Measurements from ENCODE around the gene TIAM2. TPM values are rescaled to one million over a fixed set of nuclear protein-coding genes. Genes with fewer than 3 reads are reported as not detected.

TIAM2 gene
- total RNA-seq, 1 donor from 2014 or later, result 3.7 TPM

GRCh38 chr6:155041741-155042279, 46.7 kb downstream of the TIAM2 start:
- intact Hi-C loops (cut with DNase I), result no loop called here
- H3K4me1 ChIP-seq, result peaks cover 7 to 9% of the 10 kb centered on the region in 2 donors
- no peak for TF ChIP-seq CTCF (IDR thresholded peaks at IDR 0.05)
- DNase-seq (ENCODE audit: low spot score in 2 of 2), result no peak
- H3K36me3 ChIP-seq, result no peaks in the 10 kb centered on the region
- peak overlapping the region; percentile 63 to 64 for H3K27ac ChIP-seq
- H3K9me3 ChIP-seq, result no peaks in the 10 kb centered on the region
- H3K4me3 ChIP-seq, result peak overlapping the region; percentile 19 to 36
- no peaks in the 10 kb centered on the region for H3K27me3 ChIP-seq

DNA sequence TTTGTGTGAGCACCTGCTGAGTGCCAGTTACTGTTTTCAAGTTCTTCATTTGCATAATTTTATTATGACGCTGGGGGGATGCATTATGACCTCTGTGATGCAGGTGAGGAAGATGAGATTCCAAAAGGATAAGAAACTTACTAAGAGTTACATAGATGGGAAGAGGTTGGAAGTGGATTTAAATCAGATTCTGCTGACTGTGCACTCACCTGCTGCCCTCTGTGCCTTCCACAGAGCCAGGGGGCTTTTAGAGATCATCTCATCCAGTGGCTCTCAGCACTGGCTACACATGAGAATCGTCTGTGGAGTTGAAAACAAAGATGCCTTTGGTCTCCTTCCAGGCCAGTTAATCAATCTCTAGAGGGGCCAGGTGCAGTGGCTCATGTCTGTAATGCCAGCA, 47.9 kb downstream of the TIAM2 start:
- no peak for TF ChIP-seq CTCF (IDR thresholded peaks at IDR 0.05)
- Histone ChIP-seq H3K36me3 (no peaks in the 10 kb centered on the region), H3K4me3 (no peak overlapping the region), H3K9me3 (no peaks in the 10 kb centered on the region), H3K27ac (no peak overlapping the region), H3K27me3 (no peaks in the 10 kb centered on the region), H3K4me1 (peaks cover 7 to 9% of the 10 kb centered on the region in 2 donors)
- intact Hi-C loops (cut with DNase I), result no loop called here
- no peak for DNase-seq (ENCODE audit: low spot score in 2 of 2)

DNA sequence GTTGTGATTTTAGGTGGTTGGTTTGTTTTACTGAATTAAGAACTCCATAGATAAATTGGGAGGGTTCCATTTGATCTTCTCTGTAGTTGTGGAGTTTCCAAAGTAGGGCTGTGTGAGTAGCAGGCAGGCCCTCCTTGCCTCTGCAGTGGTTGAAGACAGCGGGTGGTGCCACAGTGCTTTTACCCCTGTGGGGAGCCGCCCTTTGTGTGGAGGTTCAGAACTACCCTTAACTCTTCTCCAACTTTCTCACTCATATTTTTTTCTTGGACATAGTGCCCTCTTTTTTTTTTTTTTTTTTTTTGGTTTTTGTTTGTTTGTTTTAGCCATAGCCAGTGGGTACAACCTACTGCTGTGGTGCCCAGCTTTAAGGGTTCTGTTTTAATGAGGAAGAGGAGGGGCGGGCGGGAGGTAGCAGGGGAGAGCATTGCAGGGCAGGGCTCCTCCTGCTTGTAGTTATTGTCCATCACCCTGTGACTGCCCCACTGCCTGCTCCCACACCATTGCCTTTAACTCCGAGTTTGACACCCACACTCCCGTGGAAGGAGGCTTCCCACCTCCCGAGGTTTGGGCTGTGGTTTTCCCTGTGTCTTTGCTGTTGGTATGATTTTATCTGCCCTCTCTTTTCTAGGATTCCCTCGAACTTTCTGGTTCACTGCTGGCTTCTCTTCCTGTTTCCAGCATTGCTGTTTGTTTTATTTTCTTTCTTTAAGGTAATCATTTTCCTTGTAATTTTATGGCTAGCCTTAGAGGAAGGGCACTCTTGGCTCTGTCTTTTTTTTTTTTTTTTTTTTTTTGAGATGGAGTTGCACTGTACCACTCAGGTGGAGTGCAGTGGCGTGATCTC, 50.7 kb downstream of the TIAM2 start:
- H3K4me1 ChIP-seq, result peaks cover 7 to 9% of the 10 kb centered on the region in 2 donors
- no peaks in the 10 kb centered on the region for H3K27me3 ChIP-seq
- no peak for TF ChIP-seq CTCF (IDR thresholded peaks at IDR 0.05)
- no peaks in the 10 kb centered on the region for H3K36me3 ChIP-seq
- no peak for DNase-seq (ENCODE audit: low spot score in 2 of 2)
- no peaks in the 10 kb centered on the region for H3K9me3 ChIP-seq
- intact Hi-C loops (cut with DNase I), result no loop called here
- H3K27ac ChIP-seq, result no peak overlapping the region
- no peak overlapping the region for H3K4me3 ChIP-seq

DNA sequence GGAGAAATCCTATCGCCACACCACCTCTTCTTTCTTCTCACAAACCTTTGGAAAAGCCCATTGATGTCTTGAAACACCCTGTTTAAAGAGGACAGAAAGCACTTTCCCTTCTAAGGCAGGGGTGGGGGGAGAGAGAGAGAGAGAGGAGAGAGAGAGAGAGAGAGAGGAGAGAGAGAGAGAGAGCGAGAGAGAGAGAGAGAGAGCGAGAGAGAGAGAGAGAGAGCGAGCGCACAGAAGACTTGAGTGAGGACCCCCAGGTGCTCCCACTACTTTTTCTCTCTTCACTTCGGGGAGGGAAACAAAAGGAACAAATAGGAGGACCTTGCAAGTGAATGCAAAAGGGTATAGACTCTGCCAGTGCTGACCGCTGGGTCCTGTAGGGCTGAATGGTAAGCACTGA, 52.4 kb downstream of the TIAM2 start:
- Histone ChIP-seq H3K4me3 (no peak overlapping the region), H3K4me1 (peaks cover 0 to 8% of the 10 kb centered on the region in 2 donors), H3K27me3 (no peaks in the 10 kb centered on the region), H3K36me3 (no peaks in the 10 kb centered on the region), H3K27ac (no peak overlapping the region), H3K9me3 (no peaks in the 10 kb centered on the region)
- no peak for TF ChIP-seq CTCF (IDR thresholded peaks at IDR 0.05)
- intact Hi-C loops (cut with DNase I), result no loop called here
- DNase-seq (ENCODE audit: low spot score in 2 of 2), result no peak

- no peak for TF ChIP-seq CTCF (IDR thresholded peaks at IDR 0.05)
- H3K4me1 ChIP-seq, result peaks cover 0 to 8% of the 10 kb centered on the region in 2 donors
- H3K4me3 ChIP-seq, result no peak overlapping the region
- H3K27ac ChIP-seq, result no peak overlapping the region
- no peaks in the 10 kb centered on the region for H3K27me3 ChIP-seq
- H3K9me3 ChIP-seq, result no peaks in the 10 kb centered on the region
- H3K36me3 ChIP-seq, result no peaks in the 10 kb centered on the region
- intact Hi-C loops (cut with DNase I), result no loop called here
- DNase-seq (ENCODE audit: low spot score in 2 of 2), result no peak
These were observed 55.2 kb downstream of the TIAM2 start for GRCh38 chr6:155050311-155050710.

Measured in ascending aorta (tissue), 2 donors.